Prostate gland (tissue), 2 donors: ENCODE results near the gene MSN. TPM values are rescaled to one million over a fixed set of nuclear protein-coding genes. Genes with fewer than 3 reads are reported as not detected.
"Not testable (repeated sequence)": the region's sequence is repeated elsewhere in the genome, so short reads cannot be mapped to it uniquely, and the experiment has no call there.

ENCODE experiments used
- DNase-seq: peaks from one replicate; pipeline ENCODE4 v3.0.0-alpha.2; 2019; ENCODE audit warnings: low spot score
- H3K27ac ChIP-seq, 2 donors: fragments of 200-600 bp; sonication (generic); 2 replicates each; pipeline ENCODE4 v1.5.1; 2017 to 2019
- H3K27me3 ChIP-seq: fragments of 200-600 bp; sonication (generic); replicated peaks from 2 replicates; pipeline ENCODE4 v1.5.1; 2019; ENCODE audit not compliant: insufficient read depth
- H3K36me3 ChIP-seq, 2 donors: fragments of 200-600 bp; sonication (generic); 1 replicate in 1 of 2; 2 replicates in 1 of 2; pipeline versions ENCODE4 v1.5.1 to v1.8.1; 2017 to 2019
- H3K4me1 ChIP-seq: fragments of 200-600 bp; sonication (generic); replicated peaks from 2 replicates; pipeline ENCODE4 v1.5.1; 2019
- H3K4me3 ChIP-seq, 2 donors: fragments of 200-600 bp; sonication (generic); 2 replicates each; pipeline ENCODE4 v1.5.1; 2017 to 2019
- H3K9me3 ChIP-seq: fragments of 200-600 bp; sonication (generic); 2 replicates; pipeline ENCODE4 v1.5.1; 2017
- POLR2A ChIP-seq: fragments of 450-650 bp; IDR thresholded peaks from one replicate; pipeline ENCODE4 v1.6.1; 2016; ENCODE audit warnings: antibody characterized with exemption, mild to moderate bottlenecking
- POLR2AphosphoS5 ChIP-seq: sonication (generic); formaldehyde crosslinking; IDR thresholded peaks from one replicate; pipeline ENCODE4 v1.6.1; 2017; ENCODE audit warnings: antibody characterized with exemption
- WGBS: methylation state at CpG from one replicate; pipeline ENCODE4 v1.1.5; 2018; 5-methylcytosine and 5-hydroxymethylcytosine counted together
- intact Hi-C: fragments of 100-400 bp; cut with DNase I; formaldehyde crosslinking; loops from one replicate; pipeline ENCODE4 v1.14.2; 2022
- total RNA-seq, 2 donors: library from RNA; depleted of rRNA; stranded (reverse); fragments of >200 nt; gene quantifications; one replicate each; pipeline ENCODE4 v1.1.0, GENCODE V29; 2016
- TF ChIP-seq, protein P1 (sequence below), 4 experiments: fragments of 200-600 bp in 2 of 4; fragments of 450-650 bp in 2 of 4; sonication (generic) in 2 of 4; IDR thresholded peaks; 1 replicate in 3 of 4; 2 replicates in 1 of 4; pipeline ENCODE4 v1.5.1; 2016 to 2019; ENCODE audit warnings: antibody characterized with exemption in 4 of 4, mild to moderate bottlenecking in 2 of 4, moderate library complexity in 2 of 4

MSN gene
- 100 to 1,000 TPM in 1 of 2 donors, 10 to 100 TPM in 1; 53.6 to 116 TPM for total RNA-seq

DNA sequence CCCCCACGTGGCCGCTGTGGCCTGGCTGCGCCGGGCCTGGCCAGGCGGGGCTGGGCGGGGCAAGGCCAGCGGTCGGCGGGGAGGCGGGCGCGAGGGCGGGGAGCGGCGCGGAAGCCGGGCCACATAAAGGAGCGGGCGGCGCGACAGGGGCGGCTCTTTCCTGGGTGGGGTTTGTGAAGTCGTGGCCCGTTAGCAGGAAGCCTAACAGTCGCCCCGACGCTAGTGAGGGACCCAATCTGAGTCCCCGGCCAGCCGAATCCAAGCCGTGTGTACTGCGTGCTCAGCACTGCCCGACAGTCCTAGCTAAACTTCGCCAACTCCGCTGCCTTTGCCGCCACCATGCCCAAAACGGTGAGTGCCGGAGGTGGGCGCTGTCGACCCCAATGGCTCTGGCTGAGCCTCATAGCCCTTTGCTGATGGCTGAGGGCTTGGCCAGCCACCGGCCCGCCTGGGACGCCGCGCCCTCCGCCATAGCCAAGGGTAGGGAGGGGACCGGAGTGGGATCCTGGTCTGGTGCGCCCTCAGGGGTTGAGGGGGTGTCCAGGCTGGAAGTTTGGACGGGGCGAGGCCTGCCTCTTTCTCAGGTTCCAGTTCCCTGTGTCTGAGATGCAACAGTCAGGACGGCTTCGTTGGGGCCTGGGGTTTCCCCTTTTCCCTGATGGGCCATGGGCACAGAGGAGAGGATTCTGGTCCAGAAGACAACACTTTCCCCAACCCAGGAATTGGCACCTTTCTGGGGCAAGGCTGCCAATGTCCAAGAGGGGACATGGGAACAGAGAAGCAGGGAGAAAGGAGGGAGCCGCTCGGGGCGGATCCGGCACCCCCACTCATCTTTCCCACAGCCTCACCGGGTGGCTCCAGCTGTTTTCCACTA lies at the start of gene MSN:
Gene MSN, plus strand, starts transcription at position 152 of the 874 bp plus-strand sequence. Its CDS starts 188 bp downstream, at position 340.
- no peaks in the 10 kb centered on the region for H3K9me3 ChIP-seq
- no peaks in the 10 kb centered on the region for H3K27me3 ChIP-seq
- H3K36me3 ChIP-seq: no peaks in the 10 kb centered on the region
- intact Hi-C loops: loop anchor here (10.0 kb wide), 1 partner anchor 57 kb away; no protein-coding TSS in a partner anchor
- peak within 1 kb of the TSS; percentile 49 to 54 for H3K4me3 ChIP-seq
- peak; percentile 39 for DNase-seq
- peak within 1 kb of the TSS; percentile 75 to 79 for H3K27ac ChIP-seq
- WGBS: 13% methylated on average over 10 of the region's 56 CpGs
- peak; percentile 57 for TF ChIP-seq POLR2A
- TF ChIP-seq, protein P1, sequence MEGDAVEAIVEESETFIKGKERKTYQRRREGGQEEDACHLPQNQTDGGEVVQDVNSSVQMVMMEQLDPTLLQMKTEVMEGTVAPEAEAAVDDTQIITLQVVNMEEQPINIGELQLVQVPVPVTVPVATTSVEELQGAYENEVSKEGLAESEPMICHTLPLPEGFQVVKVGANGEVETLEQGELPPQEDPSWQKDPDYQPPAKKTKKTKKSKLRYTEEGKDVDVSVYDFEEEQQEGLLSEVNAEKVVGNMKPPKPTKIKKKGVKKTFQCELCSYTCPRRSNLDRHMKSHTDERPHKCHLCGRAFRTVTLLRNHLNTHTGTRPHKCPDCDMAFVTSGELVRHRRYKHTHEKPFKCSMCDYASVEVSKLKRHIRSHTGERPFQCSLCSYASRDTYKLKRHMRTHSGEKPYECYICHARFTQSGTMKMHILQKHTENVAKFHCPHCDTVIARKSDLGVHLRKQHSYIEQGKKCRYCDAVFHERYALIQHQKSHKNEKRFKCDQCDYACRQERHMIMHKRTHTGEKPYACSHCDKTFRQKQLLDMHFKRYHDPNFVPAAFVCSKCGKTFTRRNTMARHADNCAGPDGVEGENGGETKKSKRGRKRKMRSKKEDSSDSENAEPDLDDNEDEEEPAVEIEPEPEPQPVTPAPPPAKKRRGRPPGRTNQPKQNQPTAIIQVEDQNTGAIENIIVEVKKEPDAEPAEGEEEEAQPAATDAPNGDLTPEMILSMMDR (IDR thresholded peaks at IDR 0.05): no peak
- no peaks in the 10 kb centered on the region for H3K4me1 ChIP-seq

DNA sequence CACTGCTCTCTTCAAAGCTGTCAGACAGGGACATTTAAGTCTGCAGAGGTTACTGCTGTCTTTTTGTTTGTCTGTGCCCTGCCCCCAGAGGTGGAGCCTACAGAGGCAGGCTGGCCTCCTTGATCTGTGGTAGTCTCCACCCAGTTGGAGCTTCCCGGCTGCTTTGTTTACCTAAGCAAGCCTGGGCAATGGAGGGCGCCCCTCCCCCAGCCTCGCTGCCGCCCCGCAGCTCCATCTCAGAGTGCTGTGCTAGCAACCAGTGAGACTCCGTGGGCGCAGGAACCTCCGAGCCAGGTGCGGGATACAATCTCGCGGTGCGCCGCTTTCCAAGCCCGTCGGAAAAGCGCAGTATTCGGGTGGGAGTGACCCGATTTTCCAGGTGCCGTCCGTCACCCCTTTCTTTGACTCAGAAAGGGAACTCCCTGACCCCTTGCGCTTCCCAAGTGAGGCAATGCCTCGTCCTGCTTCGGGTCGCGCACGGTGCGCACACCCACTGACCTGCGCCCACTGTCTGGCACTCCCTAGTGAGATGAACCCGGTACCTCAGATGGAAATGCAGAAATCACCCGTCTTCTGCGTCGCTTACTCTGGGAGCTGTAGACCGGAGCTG lies 47.3 kb upstream of the MSN start:
- H3K9me3 ChIP-seq, H3K27ac ChIP-seq, H3K4me1 ChIP-seq, H3K27me3 ChIP-seq, H3K36me3 ChIP-seq, DNase-seq, H3K4me3 ChIP-seq, intact Hi-C loops: not testable (repeated sequence)
- WGBS: 96% methylated on average over 32 of the region's 33 CpGs

DNA sequence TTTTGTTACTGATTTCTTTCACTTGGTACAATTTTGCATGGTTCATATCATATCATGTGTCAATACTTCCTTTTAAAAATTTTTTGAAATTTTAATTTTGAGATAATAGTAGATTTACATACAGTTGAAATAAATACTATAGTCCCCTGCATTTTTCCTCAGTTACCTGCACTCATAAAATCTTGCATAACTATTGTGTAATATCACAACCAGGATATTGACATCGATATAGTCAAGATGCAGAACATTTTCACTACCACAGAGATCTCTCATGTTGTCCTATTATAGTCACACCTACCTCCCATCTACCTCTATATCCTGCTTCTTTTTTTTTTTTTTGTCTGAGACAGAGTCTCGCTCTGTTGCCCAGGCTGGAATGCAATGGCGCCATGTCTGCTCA lies 36.7 kb upstream of the MSN start:
- WGBS: 97% methylated on average over 3 of the region's 3 CpGs

DNA sequence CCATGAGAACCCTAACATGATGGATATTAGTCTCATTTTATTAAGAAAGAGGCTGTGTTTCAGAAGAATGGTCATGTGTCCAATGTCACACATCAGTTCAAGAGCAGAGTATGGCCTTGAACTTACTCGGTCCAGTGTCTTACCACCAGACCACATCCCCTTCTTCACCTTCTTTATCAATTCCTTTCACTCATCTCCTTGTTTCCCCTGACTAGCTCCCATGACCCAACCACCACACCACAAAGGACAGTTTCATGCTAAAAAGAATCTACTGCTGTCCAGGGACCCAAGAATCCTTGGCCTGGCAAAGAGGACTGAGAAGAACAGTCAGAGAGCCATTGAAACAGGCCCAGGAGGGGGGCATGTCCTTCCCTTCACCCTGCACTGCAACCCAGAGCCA lies 33.6 kb upstream of the MSN start:
- WGBS: 90% methylated on average over 1 of the region's 1 CpG
- TF ChIP-seq POLR2A (no peak), POLR2AphosphoS5 (no peak)
- TF ChIP-seq, protein P1 (IDR thresholded peaks at IDR 0.05): no peak
- intact Hi-C loops: no loop called here
- Histone ChIP-seq H3K36me3 (no peaks in the 10 kb centered on the region), H3K27me3 (no peaks in the 10 kb centered on the region), H3K4me1 (no peaks in the 10 kb centered on the region), H3K27ac (no peak overlapping the region), H3K4me3 (no peak overlapping the region), H3K9me3 (no peaks in the 10 kb centered on the region)
- DNase-seq: no peak

More for the DNA sequence above, 36.7 kb upstream of the MSN start:
- DNase-seq: no peak
- Histone ChIP-seq H3K27me3 (no peaks in the 10 kb centered on the region), H3K4me3 (no peak overlapping the region), H3K4me1 (no peaks in the 10 kb centered on the region), H3K9me3 (no peaks in the 10 kb centered on the region), H3K36me3 (no peaks in the 10 kb centered on the region), H3K27ac (no peak overlapping the region)
- TF ChIP-seq, protein P1 (IDR thresholded peaks at IDR 0.05): no peak
- TF ChIP-seq POLR2AphosphoS5: no peak
- TF ChIP-seq POLR2A: no peak
- intact Hi-C loops: no loop called here

DNA sequence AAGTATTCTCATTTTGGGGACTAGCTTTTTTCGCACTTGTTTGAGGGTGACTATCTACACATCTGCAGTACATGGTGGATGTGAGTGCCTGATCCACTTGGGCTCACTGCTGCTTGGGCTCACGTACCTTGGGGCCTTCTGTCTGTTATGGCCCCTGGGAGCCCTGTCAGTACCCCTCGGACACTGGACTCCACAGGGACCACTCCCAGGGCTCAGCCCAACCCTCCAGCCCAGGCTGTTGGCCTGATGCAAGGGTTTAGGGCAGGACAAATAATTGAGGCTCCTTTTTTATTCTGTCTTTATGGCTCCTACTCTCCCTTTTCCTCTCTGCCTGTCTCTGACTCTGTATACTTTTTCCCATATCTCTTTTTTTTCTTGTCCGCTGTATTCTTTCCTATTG lies 32.7 kb upstream of the MSN start:
- DNase-seq: no peak
- 71% methylated on average over 4 of the region's 4 CpGs for WGBS
- no peak overlapping the region for H3K4me3 ChIP-seq
- TF ChIP-seq POLR2A (no peak), POLR2AphosphoS5 (no peak)
- TF ChIP-seq, protein P1 (IDR thresholded peaks at IDR 0.05): no peak
- H3K9me3 ChIP-seq: no peaks in the 10 kb centered on the region
- no peak overlapping the region for H3K27ac ChIP-seq
- intact Hi-C loops: no loop called here
- H3K36me3 ChIP-seq: no peaks in the 10 kb centered on the region
- H3K27me3 ChIP-seq: no peaks in the 10 kb centered on the region
- no peaks in the 10 kb centered on the region for H3K4me1 ChIP-seq
